Fibroblast of lung (primary cell): ENCODE results near the gene ATXN7L2. TPM values are rescaled to one million over a fixed set of nuclear protein-coding genes. Genes with fewer than 3 reads are reported as not detected.

Experiments used
- DNase-seq, 2 donors: peaks; one replicate each; pipeline versions ENCODE4 v3.0.0 to v3.0.0-alpha.2; 2010; ENCODE audit warnings: low read depth in 2 of 2
- H2AFZ ChIP-seq: 2 replicates; pipeline ENCODE4 v1.5.1; 2012; ENCODE audit warnings: low read length, control low read depth, inconsistent platforms
- H3K27ac ChIP-seq: 2 replicates; pipeline ENCODE4 v1.5.1; 2011; ENCODE audit warnings: low read length, control low read depth; ENCODE audit not compliant: insufficient read depth
- H3K27me3 ChIP-seq: 2 replicates; pipeline ENCODE4 v1.5.1; 2011; ENCODE audit warnings: mild to moderate bottlenecking, low read length; ENCODE audit not compliant: control insufficient read depth, insufficient read depth
- H3K36me3 ChIP-seq: 2 replicates; pipeline ENCODE4 v1.5.1; 2011; ENCODE audit warnings: low read length; ENCODE audit not compliant: control insufficient read depth, insufficient read depth
- H3K4me1 ChIP-seq: 2 replicates; pipeline ENCODE4 v1.5.1; 2011; ENCODE audit warnings: low read length; ENCODE audit not compliant: control insufficient read depth, insufficient read depth; ENCODE audit errors: extremely low read depth
- H3K4me2 ChIP-seq: 2 replicates; pipeline ENCODE4 v1.5.1; 2011; ENCODE audit warnings: low read length, control low read depth; ENCODE audit not compliant: insufficient read depth; ENCODE audit errors: extremely low read depth
- H3K4me3 ChIP-seq, 4 experiments: fragments of 200-600 bp in 1 of 4; sonication (generic) in 1 of 4; replicated peaks in 1 of 4; 2 replicates each; pipeline ENCODE4 v1.5.1; 2011 to 2016; ENCODE audit warnings: low read length in 4 of 4, low read depth in 3 of 4, mild to moderate bottlenecking in 3 of 4, control low read depth in 2 of 4, inconsistent platforms in 1 of 4, mixed read lengths in 1 of 4; ENCODE audit not compliant: insufficient read depth in 1 of 4; ENCODE audit errors: control extremely low read depth in 1 of 4
- H3K79me2 ChIP-seq: 2 replicates; pipeline ENCODE4 v1.5.1; 2012; ENCODE audit warnings: mild to moderate bottlenecking, low read length, inconsistent platforms; ENCODE audit not compliant: control insufficient read depth, insufficient read depth
- H3K9ac ChIP-seq: 2 replicates; pipeline ENCODE4 v1.5.1; 2011; ENCODE audit warnings: mild to moderate bottlenecking, low read length, control low read depth; ENCODE audit not compliant: insufficient read depth
- H3K9me3 ChIP-seq: 2 replicates; pipeline ENCODE4 v1.5.1; 2012; ENCODE audit warnings: low read depth, low read length; ENCODE audit not compliant: control insufficient read depth, insufficient read depth
- H4K20me1 ChIP-seq: 2 replicates; pipeline ENCODE4 v1.5.1; 2011; ENCODE audit warnings: low read length; ENCODE audit not compliant: control insufficient read depth, insufficient read depth; ENCODE audit errors: extremely low read depth
- CTCF ChIP-seq, 2 donors: IDR thresholded peaks in 1 of 2; conservative IDR thresholded peaks in 1 of 2; 1 replicate in 1 of 2; 2 replicates in 1 of 2; pipeline ENCODE4 v1.5.1; 2011 to 2012; ENCODE audit warnings: low read length in 2 of 2, control low read depth in 1 of 2, inconsistent platforms in 1 of 2, low read depth in 1 of 2, mild to moderate bottlenecking in 1 of 2
- EZH2 ChIP-seq: IDR thresholded peaks from 2 replicates; pipeline ENCODE4 v1.5.1; 2012; ENCODE audit warnings: low read length, control low read depth, mild to moderate bottlenecking; ENCODE audit errors: missing control alignments
- polyA plus RNA-seq, 2 donors: library from polyadenylated mRNA; depleted of rRNA in 1 of 2; stranded (reverse) in 1 of 2; unstranded in 1 of 2; fragments of >200 nt; gene quantifications; 2 replicates each; pipeline ENCODE4 v1.2.1, GENCODE V29; 2011 to 2012; ENCODE audit warnings: missing spikeins in 1 of 2
- total RNA-seq: library from RNA; depleted of rRNA; stranded (reverse); fragments of >200 nt; gene quantifications from 2 replicates; pipeline ENCODE4 v1.2.1, GENCODE V29; 2014

ATXN7L2 gene
- total and polyA plus RNA-seq, 2 donors (not counting 1 experiment from before 2014, with no cell fraction given), result 0.86 to 2.0 TPM

GRCh38 chr1:109514846-109515245, 31.1 kb downstream of the ATXN7L2 start:
- H3K4me3 ChIP-seq, result no peak overlapping the region
- H3K36me3 ChIP-seq, result no peaks in the 10 kb centered on the region
- no peak overlapping the region for H3K4me2 ChIP-seq
- H3K9me3 ChIP-seq, result no peaks in the 10 kb centered on the region
- H3K4me1 ChIP-seq, result peaks cover 6% of the 10 kb centered on the region
- no peak overlapping the region for H2AFZ ChIP-seq
- H3K27me3 ChIP-seq, result no peaks in the 10 kb centered on the region
- DNase-seq, result no peak
- no peak overlapping the region for H3K9ac ChIP-seq
- no peaks in the 10 kb centered on the region for H3K79me2 ChIP-seq
- no peaks in the 10 kb centered on the region for H4K20me1 ChIP-seq
- TF ChIP-seq EZH2 (no peak), CTCF (conservative IDR thresholded peaks at IDR 0.05 in 1 of 2, IDR thresholded peaks at IDR 0.05 in 1 of 2; ENCODE audit: low read depth in 1 of 2, low read length in 2 of 2) (no peak)
- no peak overlapping the region for H3K27ac ChIP-seq

- H3K4me2 ChIP-seq, result no peak overlapping the region
- no peak for DNase-seq
Measured at GRCh38 chr1:109516872-109517271, 33.2 kb downstream of the ATXN7L2 start.

GRCh38 chr1:109517337-109517736, 33.6 kb downstream of the ATXN7L2 start:
- H3K36me3 ChIP-seq, result no peaks in the 10 kb centered on the region
- H3K4me2 ChIP-seq, result no peak overlapping the region
- no peaks in the 10 kb centered on the region for H3K9me3 ChIP-seq
- no peak overlapping the region for H3K9ac ChIP-seq
- H3K4me3 ChIP-seq, result no peak overlapping the region
- peaks cover 12% of the 10 kb centered on the region for H3K27me3 ChIP-seq
- TF ChIP-seq EZH2 (no peak), CTCF (conservative IDR thresholded peaks at IDR 0.05 in 1 of 2, IDR thresholded peaks at IDR 0.05 in 1 of 2; ENCODE audit: low read depth in 1 of 2, low read length in 2 of 2) (no peak)
- no peak for DNase-seq
- no peak overlapping the region for H2AFZ ChIP-seq
- no peak overlapping the region for H3K27ac ChIP-seq
- no peaks in the 10 kb centered on the region for H3K79me2 ChIP-seq
- H3K4me1 ChIP-seq, result no peaks in the 10 kb centered on the region
- H4K20me1 ChIP-seq, result no peaks in the 10 kb centered on the region

More at GRCh38 chr1:109516872-109517271, 33.2 kb downstream of the ATXN7L2 start:
- no peaks in the 10 kb centered on the region for H3K9me3 ChIP-seq
- no peaks in the 10 kb centered on the region for H3K79me2 ChIP-seq
- TF ChIP-seq CTCF (conservative IDR thresholded peaks at IDR 0.05 in 1 of 2, IDR thresholded peaks at IDR 0.05 in 1 of 2; ENCODE audit: low read depth in 1 of 2, low read length in 2 of 2) (no peak), EZH2 (no peak)
- H3K36me3 ChIP-seq, result no peaks in the 10 kb centered on the region
- H3K4me1 ChIP-seq, result no peaks in the 10 kb centered on the region
- peaks cover 7% of the 10 kb centered on the region for H3K27me3 ChIP-seq
- no peaks in the 10 kb centered on the region for H4K20me1 ChIP-seq
- H3K4me3 ChIP-seq, result no peak overlapping the region
- no peak overlapping the region for H2AFZ ChIP-seq
- no peak overlapping the region for H3K27ac ChIP-seq
- H3K9ac ChIP-seq, result no peak overlapping the region
